Dedifferentiated amniotic fluid mesenchymal stem cell (primary cell): ENCODE data around the gene SERTAD2.
A peak's percentile ranks its signal among the peaks of the same experiment; 100 is the strongest.

Experiments used
- DNase-seq: peaks from one replicate; pipeline ENCODE4 v3.0.0-alpha.2; 2016; ENCODE audit errors: extremely low spot score

Gene SERTAD2

GRCh38 chr2:64649013-64649484 is 4.7 kb downstream of the SERTAD2 start:
- DNase-seq = no peak

- peak; percentile 82 for DNase-seq
These were observed 7.5 kb downstream of the SERTAD2 start for GRCh38 chr2:64646007-64646880.

- DNase-seq = peak; percentile 66
These were observed 9.0 kb downstream of the SERTAD2 start for GRCh38 chr2:64644458-64645382.

- DNase-seq = no peak
These were observed 9.8 kb downstream of the SERTAD2 start for GRCh38 chr2:64643838-64644457.

GRCh38 chr2:64641599-64641998 is 12.1 kb downstream of the SERTAD2 start:
- no peak for DNase-seq

GRCh38 chr2:64640153-64641044 is 13.3 kb downstream of the SERTAD2 start:
- DNase-seq = no peak

GRCh38 chr2:64639691-64640090 is 14.0 kb downstream of the SERTAD2 start:
- DNase-seq = no peak

GRCh38 chr2:64638502-64639120 is 15.1 kb downstream of the SERTAD2 start:
- DNase-seq = no peak

- DNase-seq = no peak
These were observed 15.8 kb downstream of the SERTAD2 start for GRCh38 chr2:64637931-64638330.

- no peak for DNase-seq
These were observed 16.6 kb downstream of the SERTAD2 start for GRCh38 chr2:64637000-64637635.

GRCh38 chr2:64635976-64636911 is 17.5 kb downstream of the SERTAD2 start:
- no peak for DNase-seq

- no peak for DNase-seq
These were observed 19.1 kb downstream of the SERTAD2 start for GRCh38 chr2:64634345-64635267.

GRCh38 chr2:64632835-64633819 is 20.6 kb downstream of the SERTAD2 start:
- peak; percentile 61 for DNase-seq

- DNase-seq = no peak
These were observed 21.9 kb downstream of the SERTAD2 start for GRCh38 chr2:64631771-64632170.

- no peak for DNase-seq
These were observed 23.0 kb downstream of the SERTAD2 start for GRCh38 chr2:64630752-64631151.

GRCh38 chr2:64629875-64630274 is 23.8 kb downstream of the SERTAD2 start:
- no peak for DNase-seq
